Measurements from ENCODE around the gene CNGA2.

Gene CNGA2

GRCh38 chrX:151727346-151727745 is 7.2 kb upstream of the CNGA2 start:
- no peak overlapping the region for H3K27ac Mint-ChIP-seq
- H3K4me3 Mint-ChIP-seq: no peak overlapping the region
- no peaks in the 10 kb centered on the region for H3K9me3 Mint-ChIP-seq
- H3K4me1 Mint-ChIP-seq: no peaks in the 10 kb centered on the region
- no peaks in the 10 kb centered on the region for H3K36me3 Mint-ChIP-seq
- H3K27me3 Mint-ChIP-seq: peaks cover 1% of the 10 kb centered on the region

GRCh38 chrX:151729056-151729725 is 5.4 kb upstream of the CNGA2 start:
- Mint-ChIP-seq H3K4me1 (no peaks in the 10 kb centered on the region), H3K4me3 (no peak overlapping the region), H3K27ac (no peak overlapping the region), H3K36me3 (no peaks in the 10 kb centered on the region), H3K9me3 (no peaks in the 10 kb centered on the region), H3K27me3 (peaks cover 1% of the 10 kb centered on the region)

GRCh38 chrX:151735219-151735618 is 673 bp downstream of the CNGA2 start:
- Mint-ChIP-seq H3K36me3 (no peaks in the 10 kb centered on the region), H3K4me3 (no peak overlapping the region), H3K27ac (no peak overlapping the region), H3K4me1 (no peaks in the 10 kb centered on the region), H3K9me3 (no peaks in the 10 kb centered on the region), H3K27me3 (peaks cover 5% of the 10 kb centered on the region)

- no peak overlapping the region for H3K27ac Mint-ChIP-seq
- H3K9me3 Mint-ChIP-seq: no peaks in the 10 kb centered on the region
- no peaks in the 10 kb centered on the region for H3K36me3 Mint-ChIP-seq
- H3K27me3 Mint-ChIP-seq: peaks cover 5% of the 10 kb centered on the region
- no peaks in the 10 kb centered on the region for H3K4me1 Mint-ChIP-seq
- H3K4me3 Mint-ChIP-seq: no peak overlapping the region
Measured at GRCh38 chrX:151736685-151737084, 2.1 kb downstream of the CNGA2 start.

GRCh38 chrX:151737494-151737893 is 2.9 kb downstream of the CNGA2 start:
- Mint-ChIP-seq H3K4me3 (no peak overlapping the region), H3K4me1 (no peaks in the 10 kb centered on the region), H3K36me3 (no peaks in the 10 kb centered on the region), H3K27me3 (peaks cover 5% of the 10 kb centered on the region), H3K27ac (no peak overlapping the region), H3K9me3 (no peaks in the 10 kb centered on the region)

- Mint-ChIP-seq H3K27me3 (peaks cover 5% of the 10 kb centered on the region), H3K36me3 (no peaks in the 10 kb centered on the region), H3K9me3 (no peaks in the 10 kb centered on the region), H3K4me1 (no peaks in the 10 kb centered on the region), H3K27ac (no peak overlapping the region), H3K4me3 (no peak overlapping the region)
Measured at GRCh38 chrX:151738751-151739150, 4.2 kb downstream of the CNGA2 start.

- Mint-ChIP-seq H3K4me1 (no peaks in the 10 kb centered on the region), H3K4me3 (no peak overlapping the region), H3K9me3 (no peaks in the 10 kb centered on the region), H3K36me3 (no peaks in the 10 kb centered on the region), H3K27ac (no peak overlapping the region), H3K27me3 (peaks cover 4% of the 10 kb centered on the region)
Measured at GRCh38 chrX:151741606-151742005, 7.1 kb downstream of the CNGA2 start.

- Mint-ChIP-seq H3K36me3 (no peaks in the 10 kb centered on the region), H3K9me3 (no peaks in the 10 kb centered on the region), H3K27ac (no peak overlapping the region), H3K4me1 (no peaks in the 10 kb centered on the region), H3K27me3 (peaks cover 2% of the 10 kb centered on the region), H3K4me3 (no peak overlapping the region)
Measured at GRCh38 chrX:151742311-151742710, 7.8 kb downstream of the CNGA2 start.

GRCh38 chrX:151743651-151744470 is 9.3 kb downstream of the CNGA2 start:
- Mint-ChIP-seq H3K27me3 (no peaks in the 10 kb centered on the region), H3K36me3 (no peaks in the 10 kb centered on the region), H3K27ac (no peak overlapping the region), H3K9me3 (no peaks in the 10 kb centered on the region), H3K4me1 (no peaks in the 10 kb centered on the region), H3K4me3 (no peak overlapping the region)

- H3K4me1 Mint-ChIP-seq: no peaks in the 10 kb centered on the region
- H3K4me3 Mint-ChIP-seq: no peak overlapping the region
- no peak overlapping the region for H3K27ac Mint-ChIP-seq
- no peaks in the 10 kb centered on the region for H3K9me3 Mint-ChIP-seq
- no peaks in the 10 kb centered on the region for H3K36me3 Mint-ChIP-seq
- peaks cover 1% of the 10 kb centered on the region for H3K27me3 Mint-ChIP-seq
Measured at GRCh38 chrX:151745651-151746050, 11.1 kb downstream of the CNGA2 start.

GRCh38 chrX:151746502-151746901 is 12.0 kb downstream of the CNGA2 start:
- H3K27ac Mint-ChIP-seq: no peak overlapping the region

GRCh38 chrX:151750511-151750910 is 16.0 kb downstream of the CNGA2 start:
- no peak overlapping the region for H3K4me3 Mint-ChIP-seq
- H3K4me1 Mint-ChIP-seq: no peaks in the 10 kb centered on the region
- H3K27me3 Mint-ChIP-seq: peaks cover 4% of the 10 kb centered on the region
- no peaks in the 10 kb centered on the region for H3K36me3 Mint-ChIP-seq
- H3K27ac Mint-ChIP-seq: no peak overlapping the region
- no peaks in the 10 kb centered on the region for H3K9me3 Mint-ChIP-seq

More at GRCh38 chrX:151746502-151746901, 12.0 kb downstream of the CNGA2 start:
- H3K4me3 Mint-ChIP-seq: no peak overlapping the region
- H3K4me1 Mint-ChIP-seq: no peaks in the 10 kb centered on the region
- no peaks in the 10 kb centered on the region for H3K36me3 Mint-ChIP-seq
- peaks cover 4% of the 10 kb centered on the region for H3K27me3 Mint-ChIP-seq
- no peaks in the 10 kb centered on the region for H3K9me3 Mint-ChIP-seq

- Mint-ChIP-seq H3K27me3 (peaks cover 4% of the 10 kb centered on the region), H3K4me3 (no peak overlapping the region), H3K4me1 (no peaks in the 10 kb centered on the region), H3K27ac (no peak overlapping the region), H3K9me3 (no peaks in the 10 kb centered on the region), H3K36me3 (no peaks in the 10 kb centered on the region)
Measured at GRCh38 chrX:151752847-151753246, 18.3 kb downstream of the CNGA2 start.

- H3K36me3 Mint-ChIP-seq: no peaks in the 10 kb centered on the region
- peaks cover 4% of the 10 kb centered on the region for H3K27me3 Mint-ChIP-seq
- no peak overlapping the region for H3K27ac Mint-ChIP-seq
- no peak overlapping the region for H3K4me3 Mint-ChIP-seq
- H3K9me3 Mint-ChIP-seq: no peaks in the 10 kb centered on the region
- H3K4me1 Mint-ChIP-seq: no peaks in the 10 kb centered on the region
Measured at GRCh38 chrX:151753313-151754046, 18.9 kb downstream of the CNGA2 start.

GRCh38 chrX:151754047-151754429 is 19.5 kb downstream of the CNGA2 start:
- H3K27ac Mint-ChIP-seq: no peak overlapping the region
- no peaks in the 10 kb centered on the region for H3K4me1 Mint-ChIP-seq
- no peaks in the 10 kb centered on the region for H3K36me3 Mint-ChIP-seq
- no peak overlapping the region for H3K4me3 Mint-ChIP-seq
- H3K9me3 Mint-ChIP-seq: no peaks in the 10 kb centered on the region
- H3K27me3 Mint-ChIP-seq: peaks cover 4% of the 10 kb centered on the region

All from activated naive CD4-positive, alpha-beta T cell treated with anti-CD3 and anti-CD28 coated beads, Interleukin-2, amount 50 U/mL, for 24 hours (primary cell).